ENCODE data around the gene UBFD1.

Gene UBFD1

GRCh38 chr16:23611936-23612335 lies 54.4 kb downstream of the UBFD1 start:
- DNase-seq, result no peak

DNA sequence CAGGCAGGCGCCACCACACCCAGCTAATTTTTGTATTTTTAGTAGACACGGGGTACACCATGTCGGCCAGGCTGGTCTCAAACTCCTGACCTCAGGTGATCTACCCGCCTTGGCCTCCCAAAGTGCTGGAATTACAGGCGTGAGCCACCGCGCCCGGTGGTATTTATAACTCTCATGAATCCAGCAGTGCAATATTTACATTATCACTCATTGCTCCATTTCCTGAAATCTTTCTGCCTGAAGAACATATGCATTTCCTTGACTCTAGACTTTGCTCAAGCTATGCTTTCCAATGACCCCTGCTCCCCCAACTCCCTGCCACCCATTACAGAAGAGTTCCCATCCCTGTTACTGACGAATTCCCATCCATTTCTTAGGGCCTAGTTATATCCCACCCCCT lies 58.3 kb downstream of the UBFD1 start:
- no peak for DNase-seq
